Activated T-helper 1 cell treated with Interleukin-2 at 50 U/mL for 16 hours (primary cell): ENCODE results near the gene DNAJC7.
"Not testable (repeated sequence)": the region's sequence is repeated elsewhere in the genome, so short reads cannot be mapped to it uniquely, and the experiment has no call there.

ENCODE experiments used
- DNase-seq: peaks from one replicate; pipeline ENCODE4 v3.0.0-alpha.2; 2020; ENCODE audit warnings: low read depth

The DNAJC7 gene

GRCh38 chr17:42012363-42012762 lies 4.9 kb downstream of the DNAJC7 start:
- not testable (repeated sequence) for DNase-seq

GRCh38 chr17:42010898-42011516 lies 6.2 kb downstream of the DNAJC7 start:
- DNase-seq = no peak

GRCh38 chr17:42010266-42010680 lies 7.0 kb downstream of the DNAJC7 start:
- not testable (repeated sequence) for DNase-seq

- DNase-seq = no peak
Observed at GRCh38 chr17:42009170-42009569, 8.1 kb downstream of the DNAJC7 start.

GRCh38 chr17:42005166-42005565 lies 12.1 kb downstream of the DNAJC7 start:
- no peak for DNase-seq

- no peak for DNase-seq
Observed at GRCh38 chr17:42002792-42003301, 14.4 kb downstream of the DNAJC7 start.

- DNase-seq = no peak
Observed at GRCh38 chr17:42002175-42002791, 15.0 kb downstream of the DNAJC7 start.

GRCh38 chr17:42001729-42002128 lies 15.5 kb downstream of the DNAJC7 start:
- no peak for DNase-seq

GRCh38 chr17:42000413-42001133 lies 16.7 kb downstream of the DNAJC7 start:
- no peak for DNase-seq

GRCh38 chr17:41998497-41998896 lies 18.7 kb downstream of the DNAJC7 start:
- no peak for DNase-seq

- DNase-seq = no peak
Observed at GRCh38 chr17:41996855-41997164, 20.4 kb downstream of the DNAJC7 start.

- no peak for DNase-seq
Observed at GRCh38 chr17:41992576-41992975, 24.7 kb downstream of the DNAJC7 start.

- DNase-seq = no peak
Observed at GRCh38 chr17:41989702-41990419, 27.4 kb downstream of the DNAJC7 start.

GRCh38 chr17:41988418-41988817 lies 28.8 kb downstream of the DNAJC7 start:
- DNase-seq = no peak

- no peak for DNase-seq
Observed at GRCh38 chr17:41987642-41988041, 29.6 kb downstream of the DNAJC7 start.

- DNase-seq = no peak
Observed at GRCh38 chr17:41986634-41987033, 30.6 kb downstream of the DNAJC7 start.

GRCh38 chr17:41985919-41986318 lies 31.3 kb downstream of the DNAJC7 start:
- no peak for DNase-seq

- no peak for DNase-seq
Observed at GRCh38 chr17:41984454-41984853, 32.8 kb downstream of the DNAJC7 start.

GRCh38 chr17:41982026-41982760 lies 35.0 kb downstream of the DNAJC7 start:
- no peak for DNase-seq

- no peak for DNase-seq
Observed at GRCh38 chr17:41977991-41978390, 39.2 kb downstream of the DNAJC7 start.

GRCh38 chr17:41976142-41976768 lies 41.0 kb downstream of the DNAJC7 start:
- DNase-seq = no peak
